Measurements from ENCODE around the gene PLCL1.
A peak's percentile ranks its signal among the peaks of the same experiment; 100 is the strongest.

Gene PLCL1

GRCh38 chr2:197862246-197862955, 58.0 kb downstream of the PLCL1 start:
- DNase-seq, result no peak

DNA sequence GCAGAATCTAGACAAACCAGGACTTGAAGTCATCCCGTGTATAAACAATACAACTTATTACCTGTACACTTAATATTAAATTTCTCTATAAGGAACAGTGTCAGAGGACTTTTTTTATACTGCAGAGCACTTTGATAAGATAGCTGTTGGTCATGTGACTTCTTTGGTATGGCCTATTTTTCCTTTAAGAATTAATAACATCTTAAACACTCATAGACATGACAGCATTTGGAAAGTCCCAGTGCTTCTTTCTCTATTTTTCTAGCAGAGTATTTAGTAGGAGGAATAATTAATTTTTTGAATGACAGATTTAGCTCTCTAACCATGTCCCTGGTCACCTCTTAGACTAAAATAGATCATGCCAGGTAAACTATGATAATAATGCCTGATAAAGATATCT, 59.4 kb downstream of the PLCL1 start:
- no peak for DNase-seq

DNA sequence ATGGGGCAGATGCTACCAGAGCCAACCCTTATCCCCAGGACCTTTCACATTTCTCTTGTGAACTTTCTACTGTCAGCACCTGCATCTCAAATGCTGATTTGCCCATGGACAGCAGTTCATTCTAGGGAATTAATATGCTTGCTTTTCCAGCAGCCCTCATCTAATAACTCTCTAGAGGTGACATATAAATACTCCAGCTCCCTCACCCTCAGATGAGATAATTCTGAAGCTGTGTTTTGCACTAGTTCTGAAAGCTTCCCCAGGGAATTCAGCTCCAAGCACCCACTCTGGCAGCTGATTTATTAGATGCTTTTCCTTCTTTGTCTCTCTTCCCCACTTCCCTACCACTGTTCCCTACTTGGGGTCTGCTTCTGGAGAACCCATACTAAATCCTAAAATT, 62.1 kb downstream of the PLCL1 start:
- DNase-seq, result no peak

GRCh38 chr2:197867033-197867432, 62.6 kb downstream of the PLCL1 start:
- no peak for DNase-seq

- DNase-seq, result no peak
Measured at GRCh38 chr2:197867624-197868023, 63.2 kb downstream of the PLCL1 start.

DNA sequence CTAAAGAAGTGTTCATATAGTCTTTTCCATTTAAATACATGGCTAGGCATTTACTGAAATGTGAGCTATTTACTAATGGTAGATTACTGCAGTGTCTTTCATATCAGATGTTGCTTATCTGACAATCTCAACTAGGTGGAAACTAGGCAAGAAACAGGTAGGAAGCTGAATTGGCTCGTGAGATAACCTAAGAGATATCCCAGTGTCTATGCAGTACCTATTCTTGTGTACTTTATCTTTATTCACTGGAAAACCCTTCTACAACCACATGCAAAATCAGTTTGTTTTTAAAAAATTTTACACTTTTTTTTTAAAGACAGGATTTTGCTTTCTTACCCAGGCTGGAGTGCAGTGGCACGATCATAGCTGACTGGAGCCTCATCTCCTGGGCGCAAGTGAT, 63.8 kb downstream of the PLCL1 start:
- DNase-seq, result no peak

- no peak for DNase-seq
Measured at GRCh38 chr2:197869041-197869440, 64.6 kb downstream of the PLCL1 start.

- no peak for DNase-seq
Measured at GRCh38 chr2:197869501-197870111, 65.2 kb downstream of the PLCL1 start.

- DNase-seq, result no peak
Measured at GRCh38 chr2:197870137-197870536, 65.7 kb downstream of the PLCL1 start.

GRCh38 chr2:197871780-197872456, 67.5 kb downstream of the PLCL1 start:
- DNase-seq, result peak; percentile 14

DNA sequence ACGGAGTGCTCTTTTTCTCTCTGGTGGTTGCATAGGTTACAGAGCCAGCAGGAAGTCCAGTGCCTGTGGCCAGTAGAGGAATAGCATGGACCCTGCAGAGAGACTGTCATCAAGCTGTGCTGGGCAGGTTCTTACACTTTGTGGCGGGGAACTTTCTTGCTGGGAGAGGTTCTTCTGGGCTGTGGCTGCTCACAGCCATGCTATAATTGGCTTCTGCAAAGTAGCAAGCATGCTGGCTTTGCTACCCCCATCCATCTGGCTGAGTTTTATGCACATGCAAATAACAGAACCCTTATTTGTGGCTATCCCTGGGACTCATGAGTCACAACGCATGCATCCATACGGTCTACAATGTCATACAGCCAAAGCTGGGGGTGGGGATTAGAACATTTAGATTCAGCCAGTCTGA, 68.9 kb downstream of the PLCL1 start:
- no peak for DNase-seq

GRCh38 chr2:197875763-197876162, 71.4 kb downstream of the PLCL1 start:
- no peak for DNase-seq

GRCh38 chr2:197876524-197876923, 72.1 kb downstream of the PLCL1 start:
- DNase-seq, result no peak

DNA sequence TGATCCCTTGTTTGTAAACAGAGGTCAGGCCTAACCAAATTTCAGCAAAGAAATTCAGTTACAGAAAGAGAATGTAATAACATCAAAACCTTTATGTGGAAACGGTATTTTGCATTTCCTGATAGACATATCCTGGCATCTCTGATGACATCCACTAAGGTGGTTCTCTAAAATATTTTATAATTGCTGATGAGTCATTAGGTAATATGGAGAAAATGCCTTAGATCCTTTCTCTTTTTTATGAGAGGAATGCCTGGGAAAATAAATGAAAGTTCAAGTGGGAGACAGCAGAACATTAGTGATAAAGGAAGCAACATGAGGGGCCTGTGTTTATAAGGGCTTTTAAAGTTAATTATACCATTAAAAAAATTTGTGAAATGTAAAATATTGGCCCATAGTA, 72.6 kb downstream of the PLCL1 start:
- no peak for DNase-seq

DNA sequence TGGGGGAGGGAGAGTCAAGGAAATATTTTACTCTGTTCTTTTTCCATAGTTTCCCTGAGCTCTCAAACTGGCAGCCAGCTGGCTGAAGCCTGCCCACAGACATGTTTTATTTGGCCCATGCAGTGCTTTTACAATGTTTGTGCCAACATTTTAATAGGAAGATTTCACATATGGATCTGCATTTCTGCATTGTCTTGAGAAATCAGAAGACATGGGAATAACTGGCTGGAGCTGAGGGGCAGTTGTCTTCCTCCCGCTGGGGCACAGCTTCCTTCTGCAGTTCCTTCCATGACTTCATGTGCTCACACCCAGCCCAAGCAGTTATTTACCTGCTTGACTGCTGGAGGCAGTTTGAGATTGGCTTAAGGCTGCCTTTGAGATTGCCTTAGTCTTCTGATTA, 74.4 kb downstream of the PLCL1 start:
- DNase-seq, result no peak

DNA sequence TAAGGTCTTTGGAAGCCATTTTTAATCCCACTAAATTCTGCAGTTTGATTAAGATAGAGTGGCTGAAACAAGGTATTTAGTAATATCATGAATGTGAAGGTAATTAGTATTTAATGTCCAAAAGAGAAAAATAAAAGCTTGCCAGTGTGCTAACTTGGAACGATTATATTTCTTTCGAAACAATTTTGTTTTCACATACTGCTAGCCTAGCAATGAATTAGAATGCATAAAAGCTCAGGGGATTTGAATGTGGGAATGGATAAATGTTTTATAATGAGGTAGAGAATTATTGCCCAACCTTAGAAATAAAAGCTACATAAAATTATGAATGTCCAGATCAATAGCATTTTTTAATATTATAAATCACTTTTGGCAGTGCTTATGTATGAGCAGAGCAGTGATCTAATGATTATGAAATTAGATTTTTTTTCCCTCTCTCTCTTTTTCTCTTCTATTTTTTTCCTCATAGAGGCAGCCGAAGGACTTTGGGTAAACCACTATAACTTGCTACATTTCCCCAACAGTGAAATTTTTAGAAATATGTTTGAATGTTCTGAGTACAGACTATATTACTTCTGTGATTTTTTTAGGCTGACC, 75.5 kb downstream of the PLCL1 start:
- no peak for DNase-seq

- DNase-seq, result no peak
Measured at GRCh38 chr2:197883354-197884032, 79.1 kb downstream of the PLCL1 start.

GRCh38 chr2:197884252-197884651, 79.9 kb downstream of the PLCL1 start:
- no peak for DNase-seq

GRCh38 chr2:197885126-197885525, 80.7 kb downstream of the PLCL1 start:
- DNase-seq, result no peak

DNA sequence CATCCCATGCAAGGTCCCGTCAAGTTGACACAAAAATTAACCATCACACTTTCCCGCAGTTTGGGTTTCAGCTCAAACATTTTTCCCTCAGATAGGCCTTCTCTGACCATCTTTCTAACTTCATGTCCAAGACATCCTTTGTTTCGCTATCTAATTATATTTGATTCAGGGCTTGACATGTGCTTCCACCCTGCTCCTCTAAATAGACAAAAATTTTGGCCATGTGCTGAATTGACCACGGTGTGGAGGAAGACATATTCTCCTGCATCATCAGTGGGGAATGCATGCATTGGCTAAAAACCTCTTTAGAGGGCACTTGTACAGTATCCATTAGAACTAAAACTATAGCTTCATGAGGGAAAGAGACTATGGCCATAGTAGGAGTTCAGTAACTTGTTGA, 81.2 kb downstream of the PLCL1 start:
- DNase-seq, result no peak

DNA sequence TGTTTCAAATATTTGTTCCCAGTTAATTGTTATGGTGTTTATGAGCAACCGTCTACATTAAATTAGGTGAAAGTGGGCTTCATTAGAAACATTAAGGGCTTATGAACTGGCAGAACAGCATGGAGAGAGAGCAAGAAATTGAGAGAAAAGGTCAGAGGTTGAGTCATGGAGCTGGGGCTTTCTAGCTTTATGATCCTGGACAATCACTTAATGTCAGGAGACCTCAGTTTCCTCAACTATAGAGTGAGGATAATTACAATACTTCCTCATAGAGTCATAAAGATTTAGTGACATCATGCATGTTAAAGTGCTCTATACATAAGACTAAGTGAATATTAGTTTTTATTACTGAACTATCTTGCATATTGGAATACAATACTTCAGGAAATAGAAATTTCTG, 83.9 kb downstream of the PLCL1 start:
- no peak for DNase-seq

DNA sequence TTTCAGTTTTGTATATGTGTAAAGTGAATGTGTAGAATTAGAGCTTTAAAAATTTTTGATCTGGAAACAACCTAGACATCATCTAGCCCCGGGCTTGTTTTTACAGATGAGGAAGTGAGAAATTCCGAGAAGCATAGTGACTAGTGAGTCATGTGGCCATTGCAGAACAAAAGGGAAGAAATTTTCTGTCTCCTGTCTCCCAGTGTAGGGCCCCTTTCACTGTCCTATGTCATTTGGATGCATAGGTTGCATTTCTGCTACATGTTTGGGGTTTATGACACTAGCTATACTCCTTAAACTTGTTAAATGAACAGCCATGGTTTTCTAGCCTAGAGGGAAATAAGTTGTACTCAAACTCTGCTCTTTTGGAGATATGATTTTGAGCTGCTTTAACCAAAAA, 84.6 kb downstream of the PLCL1 start:
- DNase-seq, result no peak

GRCh38 chr2:197890168-197890567, 85.8 kb downstream of the PLCL1 start:
- no peak for DNase-seq
